Panc1 (cell line): ENCODE data around the gene THADA. TPM values are rescaled to one million over a fixed set of nuclear protein-coding genes. Genes with fewer than 3 reads are reported as not detected.

Experiments used
- ATAC-seq: fragments of 200-7000 bp; cut with Tn5 transposase; 2 replicates; pipeline ENCODE4 v1.9.1; 2020; ENCODE audit warnings: mild to moderate bottlenecking, moderate library complexity
- BruUV-seq: library from RNA; stranded (reverse); fragments of 400-500 nt; replicated peaks from 2 replicates; lab custom pipeline; 2021; lab: Mats Ljungman, UMichigan
- CTCF ChIA-PET: fragments of 300-600 bp; sonication (Branson Sonifier 250); formaldehyde crosslinking; loops from one replicate; lab custom pipeline; 2022; ENCODE audit warnings: antibody characterized with exemption; lab: Charles Lee
- POLR2A ChIA-PET: fragments of 300-600 bp; sonication (Branson Sonifier 250); formaldehyde crosslinking; loops from one replicate; lab custom pipeline; 2022; ENCODE audit warnings: antibody characterized with exemption; lab: Charles Lee
- DNase-seq: peaks from one replicate; pipeline ENCODE4 v3.0.0-alpha.2; 2010; ENCODE audit warnings: low read depth, low spot score
- H3K27ac ChIP-seq: 2 replicates; pipeline ENCODE4 v1.5.1; 2011; ENCODE audit warnings: mild to moderate bottlenecking, low read length, inconsistent platforms
- H3K27me3 ChIP-seq: fragments of 200-500 bp; sonication (Bioruptor generic); 2 replicates; pipeline ENCODE4 v1.6.0; 2014; ENCODE audit warnings: low read length, inconsistent platforms; ENCODE audit not compliant: control insufficient read depth, insufficient read depth
- H3K36me3 ChIP-seq: fragments of 200-500 bp; sonication (Bioruptor generic); 2 replicates; pipeline ENCODE4 v1.5.1; 2014; ENCODE audit warnings: inconsistent platforms, mild to moderate bottlenecking, low read length, moderate library complexity; ENCODE audit not compliant: control insufficient read depth, insufficient read depth
- H3K4me1 ChIP-seq: 2 replicates; pipeline ENCODE4 v1.5.1; 2011; ENCODE audit warnings: inconsistent platforms, mild to moderate bottlenecking, low read length, moderate library complexity; ENCODE audit not compliant: control insufficient read depth, insufficient read depth
- H3K4me3 ChIP-seq, 2 experiments: 2 replicates each; pipeline ENCODE4 v1.5.1; 2011 to 2012; ENCODE audit warnings: low read depth in 2 of 2, low read length in 2 of 2, mild to moderate bottlenecking in 2 of 2, inconsistent platforms in 1 of 2, moderate library complexity in 1 of 2
- H3K9me3 ChIP-seq: fragments of 200-500 bp; sonication (Bioruptor generic); 2 replicates; pipeline ENCODE4 v1.5.1; 2014; ENCODE audit warnings: low read depth, mild to moderate bottlenecking, inconsistent platforms, low read length, moderate library complexity; ENCODE audit not compliant: control insufficient read depth, insufficient read depth
- CTCF ChIP-seq: fragments of 450-650 bp; IDR thresholded peaks from 2 replicates; pipeline ENCODE4 v1.5.1; 2017; ENCODE audit warnings: mild to moderate bottlenecking
- POLR2AphosphoS5 ChIP-seq: IDR thresholded peaks from 2 replicates; pipeline ENCODE4 v1.6.1; 2012; ENCODE audit warnings: mild to moderate bottlenecking, low read depth, low read length, moderate library complexity
- REST ChIP-seq, 2 experiments: IDR thresholded peaks; 2 replicates each; pipeline ENCODE4 v1.6.1; 2011 to 2012; ENCODE audit warnings: low read depth in 2 of 2, control low read depth in 1 of 2, low read length in 1 of 2, mild to moderate bottlenecking in 1 of 2, moderate library complexity in 1 of 2; ENCODE audit not compliant: insufficient read depth in 1 of 2
- SIN3A ChIP-seq: IDR thresholded peaks from 2 replicates; pipeline ENCODE4 v1.6.1; 2012; ENCODE audit warnings: low read depth, mild to moderate bottlenecking, low read length, moderate library complexity, borderline replicate concordance; ENCODE audit not compliant: insufficient read depth
- TCF7L2 ChIP-seq: IDR thresholded peaks from 2 replicates; pipeline ENCODE4 v1.6.1; 2011; ENCODE audit warnings: mild to moderate bottlenecking, low read depth, low read length, inconsistent platforms
- in situ Hi-C: cut with HindIII; loops from 2 replicates; pipeline ENCODE4 v1.10.0; 2016; ENCODE audit warnings: low sequenced_read_pairs, low pct_unique_long_range_greater_than_20kb
- intact Hi-C: fragments of 100-400 bp; cut with micrococcal nuclease; formaldehyde crosslinking; loops from one replicate; pipeline ENCODE4 v1.10.0; 2022; ENCODE audit not compliant: unreplicated experiment
- total RNA-seq: library from RNA; stranded (reverse); gene quantifications from one replicate; pipeline ENCODE4 v1.2.1, GENCODE V29; 2021; ENCODE audit not compliant: unreplicated experiment

The THADA gene
- total RNA-seq, 1 experiment from 2014 or later = 37.2 TPM

- H3K36me3 ChIP-seq = no peaks in the 10 kb centered on the region
- intact Hi-C loops = no loop called here
- H3K4me1 ChIP-seq = peaks cover 5% of the 10 kb centered on the region; the same call in 1 of the 2 replicates
- TF ChIP-seq POLR2AphosphoS5 (no peak), TCF7L2 (no peak), SIN3A (no peak), CTCF (no peak), REST (IDR thresholded peaks at IDR 0.05; ENCODE audit: insufficient read depth in 1 of 2, low read depth in 2 of 2, low read length in 1 of 2) (no peak)
- no peak for DNase-seq
- in situ Hi-C loops = no loop called here
- no peak overlapping the region for H3K4me3 ChIP-seq
- no TSS peak for BruUV-seq
- ChIA-PET POLR2A (no interaction called here), CTCF (no interaction called here)
- no peak for ATAC-seq
- H3K9me3 ChIP-seq = no peaks in the 10 kb centered on the region
- H3K27me3 ChIP-seq = no peaks in the 10 kb centered on the region
- H3K27ac ChIP-seq = no peak overlapping the region; the same call in 1 of the 2 replicates
These were observed 398.9 kb downstream of the THADA start for GRCh38 chr2:43196768-43197587.

- in situ Hi-C loops = no loop called here
- no TSS peak for BruUV-seq
- POLR2A ChIA-PET = no interaction called here
- CTCF ChIA-PET = no interaction called here
- Histone ChIP-seq H3K36me3 (no peaks in the 10 kb centered on the region), H3K27me3 (no peaks in the 10 kb centered on the region), H3K9me3 (no peaks in the 10 kb centered on the region), H3K4me1 (peaks cover 5% of the 10 kb centered on the region; the same call in 1 of the 2 replicates), H3K27ac (no peak overlapping the region), H3K4me3 (no peak overlapping the region)
- DNase-seq (no peak), ATAC-seq (no peak)
- intact Hi-C loops = no loop called here
- no peak for TF ChIP-seq CTCF
- no peak for TF ChIP-seq TCF7L2
- TF ChIP-seq SIN3A = no peak
- no peak for TF ChIP-seq POLR2AphosphoS5
- TF ChIP-seq REST (IDR thresholded peaks at IDR 0.05; ENCODE audit: insufficient read depth in 1 of 2, low read depth in 2 of 2, low read length in 1 of 2) = no peak
These were observed 401.5 kb downstream of the THADA start for GRCh38 chr2:43194121-43194869.
